ENCODE measurements around the gene ZNF90. TPM values are rescaled to one million over a fixed set of nuclear protein-coding genes. Genes with fewer than 3 reads are reported as not detected.
A peak's percentile ranks its signal among the peaks of the same experiment; 100 is the strongest.
"Not testable (repeated sequence)": the region's sequence is repeated elsewhere in the genome, so short reads cannot be mapped to it uniquely, and the experiment has no call there.

ZNF90 gene
- total RNA-seq, 1 donor from 2014 or later, result 5.1 TPM

- no peak for DNase-seq (ENCODE audit: low read depth)
- Histone ChIP-seq H3K27me3 (ENCODE audit: control insufficient read depth, insufficient read depth, low read length) (no peaks in the 10 kb centered on the region), H3K4me3 (ENCODE audit: low read depth, low read length) (no peak overlapping the region), H3K36me3 (ENCODE audit: control insufficient read depth, insufficient read depth, low read length) (no peaks in the 10 kb centered on the region)
- TF ChIP-seq, protein P1, sequence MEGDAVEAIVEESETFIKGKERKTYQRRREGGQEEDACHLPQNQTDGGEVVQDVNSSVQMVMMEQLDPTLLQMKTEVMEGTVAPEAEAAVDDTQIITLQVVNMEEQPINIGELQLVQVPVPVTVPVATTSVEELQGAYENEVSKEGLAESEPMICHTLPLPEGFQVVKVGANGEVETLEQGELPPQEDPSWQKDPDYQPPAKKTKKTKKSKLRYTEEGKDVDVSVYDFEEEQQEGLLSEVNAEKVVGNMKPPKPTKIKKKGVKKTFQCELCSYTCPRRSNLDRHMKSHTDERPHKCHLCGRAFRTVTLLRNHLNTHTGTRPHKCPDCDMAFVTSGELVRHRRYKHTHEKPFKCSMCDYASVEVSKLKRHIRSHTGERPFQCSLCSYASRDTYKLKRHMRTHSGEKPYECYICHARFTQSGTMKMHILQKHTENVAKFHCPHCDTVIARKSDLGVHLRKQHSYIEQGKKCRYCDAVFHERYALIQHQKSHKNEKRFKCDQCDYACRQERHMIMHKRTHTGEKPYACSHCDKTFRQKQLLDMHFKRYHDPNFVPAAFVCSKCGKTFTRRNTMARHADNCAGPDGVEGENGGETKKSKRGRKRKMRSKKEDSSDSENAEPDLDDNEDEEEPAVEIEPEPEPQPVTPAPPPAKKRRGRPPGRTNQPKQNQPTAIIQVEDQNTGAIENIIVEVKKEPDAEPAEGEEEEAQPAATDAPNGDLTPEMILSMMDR (IDR thresholded peaks at IDR 0.05; ENCODE audit: insufficient read depth, low read length, poor library complexity, severe bottlenecking), result no peak
Observed at GRCh38 chr19:20070691-20071090, 7.1 kb upstream of the ZNF90 start.

DNA sequence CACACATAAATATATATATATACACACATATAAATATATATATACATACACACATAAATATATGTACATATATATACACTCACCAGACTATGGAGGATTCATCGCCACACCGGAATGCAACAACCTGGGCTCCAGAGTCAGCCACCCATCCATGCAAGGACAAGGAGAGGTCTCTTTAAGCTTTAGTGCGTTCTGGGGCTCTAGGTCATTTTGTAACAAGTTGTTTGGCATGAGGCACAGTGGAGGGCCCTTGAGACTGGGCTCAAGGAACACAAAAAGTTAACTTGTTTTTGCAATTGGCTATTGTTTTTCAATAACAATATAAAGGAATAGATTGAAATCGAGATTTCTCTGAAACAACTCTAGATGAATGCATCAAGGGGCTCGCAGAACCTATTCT is 4.9 kb upstream of the ZNF90 start:
- no peak overlapping the region for H3K4me3 ChIP-seq (ENCODE audit: low read depth, low read length)
- DNase-seq (ENCODE audit: low read depth), result no peak
- TF ChIP-seq, protein P1 (IDR thresholded peaks at IDR 0.05; ENCODE audit: insufficient read depth, low read length, poor library complexity, severe bottlenecking), result no peak

GRCh38 chr19:20078581-20079031 is 806 bp downstream of the ZNF90 start:
- DNase-seq (ENCODE audit: low read depth), result no peak
- Histone ChIP-seq H3K4me3 (ENCODE audit: low read depth, low read length) (peak overlapping the region; percentile 71), H3K27me3 (ENCODE audit: control insufficient read depth, insufficient read depth, low read length) (no peaks in the 10 kb centered on the region), H3K36me3 (ENCODE audit: control insufficient read depth, insufficient read depth, low read length) (no peaks in the 10 kb centered on the region)
- TF ChIP-seq, protein P1 (IDR thresholded peaks at IDR 0.05; ENCODE audit: insufficient read depth, low read length, poor library complexity, severe bottlenecking), result no peak

More for the DNA sequence above, 4.9 kb upstream of the ZNF90 start:
- H3K36me3 ChIP-seq (ENCODE audit: control insufficient read depth, insufficient read depth, low read length), result no peaks in the 10 kb centered on the region
- H3K27me3 ChIP-seq (ENCODE audit: control insufficient read depth, insufficient read depth, low read length), result no peaks in the 10 kb centered on the region

DNA sequence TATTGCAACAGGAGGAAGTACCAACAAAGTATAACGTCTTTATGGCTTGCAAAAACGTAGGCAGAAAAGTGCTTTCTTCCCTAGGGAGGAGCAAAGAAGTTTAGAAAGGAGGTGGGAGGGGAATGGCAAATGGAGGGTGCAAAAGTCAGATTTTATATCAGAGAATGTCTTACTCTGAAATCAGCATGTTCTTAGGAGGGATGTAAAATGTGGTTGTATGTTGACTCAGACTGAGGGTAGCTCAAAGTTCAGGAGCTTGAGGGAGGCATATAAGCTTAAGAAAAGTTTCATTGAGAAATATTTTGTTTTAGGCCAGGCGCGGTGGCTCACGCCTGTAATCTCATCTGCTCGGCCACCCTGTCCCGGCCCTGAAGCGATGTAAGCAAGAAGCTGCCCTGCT is 1.7 kb downstream of the ZNF90 start:
- Histone ChIP-seq H3K36me3 (ENCODE audit: control insufficient read depth, insufficient read depth, low read length) (no peaks in the 10 kb centered on the region), H3K4me3 (ENCODE audit: low read depth, low read length) (no peak overlapping the region), H3K27me3 (ENCODE audit: control insufficient read depth, insufficient read depth, low read length) (no peaks in the 10 kb centered on the region)
- DNase-seq (ENCODE audit: low read depth), result no peak
- TF ChIP-seq, protein P1 (IDR thresholded peaks at IDR 0.05; ENCODE audit: insufficient read depth, low read length, poor library complexity, severe bottlenecking), result no peak

GRCh38 chr19:20080656-20081055 is 2.9 kb downstream of the ZNF90 start:
- TF ChIP-seq, protein P1 (IDR thresholded peaks at IDR 0.05; ENCODE audit: insufficient read depth, low read length, poor library complexity, severe bottlenecking), result no peak
- Histone ChIP-seq H3K36me3 (ENCODE audit: control insufficient read depth, insufficient read depth, low read length) (no peaks in the 10 kb centered on the region), H3K27me3 (ENCODE audit: control insufficient read depth, insufficient read depth, low read length) (no peaks in the 10 kb centered on the region), H3K4me3 (ENCODE audit: low read depth, low read length) (no peak overlapping the region)
- DNase-seq (ENCODE audit: low read depth), result no peak

DNA sequence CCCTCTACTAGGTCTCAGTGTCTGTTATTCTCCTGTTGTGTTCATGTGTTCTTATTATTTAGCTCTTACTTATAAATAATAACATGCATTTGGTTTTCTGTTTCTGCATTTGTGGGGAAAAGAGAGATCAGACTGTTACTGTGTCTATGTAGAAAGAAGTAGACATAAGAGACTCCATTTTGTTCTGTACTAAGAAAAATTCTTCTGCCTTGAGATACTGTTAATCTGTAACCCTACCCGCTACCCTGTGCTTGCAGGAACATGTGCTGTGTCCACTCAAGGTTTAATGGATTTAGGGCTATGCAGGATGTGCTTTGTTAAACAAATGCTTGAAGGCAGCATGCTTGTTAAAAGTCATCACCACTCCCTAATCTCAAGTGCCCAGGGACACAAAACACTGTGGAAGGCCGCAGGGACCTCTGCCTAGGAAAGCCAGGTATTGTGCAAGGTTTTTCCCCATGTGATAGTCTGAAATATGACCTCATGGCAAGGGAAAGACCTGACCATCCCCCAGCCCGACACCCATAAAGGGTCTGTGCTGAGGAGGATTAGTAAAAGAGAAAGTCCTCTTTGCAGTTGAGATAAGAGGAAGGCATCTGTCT is 4.5 kb downstream of the ZNF90 start:
- not testable (repeated sequence) for H3K36me3 ChIP-seq (ENCODE audit: control insufficient read depth, insufficient read depth, low read length); H3K27me3 ChIP-seq (ENCODE audit: control insufficient read depth, insufficient read depth, low read length); DNase-seq (ENCODE audit: low read depth)

DNA sequence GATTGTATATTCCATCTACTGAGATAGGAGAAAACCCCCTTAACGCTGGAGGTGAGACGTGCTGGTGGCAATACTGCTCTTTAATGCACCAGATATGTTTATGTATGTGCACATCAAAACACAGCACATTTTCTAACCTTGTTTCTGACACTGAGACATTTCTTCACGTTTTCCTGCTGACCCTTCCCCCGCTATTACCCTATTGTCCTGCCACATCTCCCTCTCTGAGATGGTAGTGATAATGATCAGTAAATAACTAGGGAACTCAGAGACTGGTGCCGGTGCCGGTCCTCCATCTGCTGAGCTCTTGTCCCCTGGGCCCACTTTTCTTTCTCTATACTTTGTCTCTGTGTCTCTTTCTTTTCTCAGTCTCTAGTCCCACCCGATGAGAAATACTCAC is 5.1 kb downstream of the ZNF90 start:
- not testable (repeated sequence) for H3K36me3 ChIP-seq (ENCODE audit: control insufficient read depth, insufficient read depth, low read length); H3K4me3 ChIP-seq (ENCODE audit: low read depth, low read length); H3K27me3 ChIP-seq (ENCODE audit: control insufficient read depth, insufficient read depth, low read length); DNase-seq (ENCODE audit: low read depth)

More for the DNA sequence above, 4.5 kb downstream of the ZNF90 start:
- H3K4me3 ChIP-seq (ENCODE audit: low read depth, low read length), result not testable (repeated sequence)
